ENCODE results near the gene C1QA.

C1QA gene

GRCh38 chr1:22641247-22641646 lies 4.8 kb downstream of the C1QA start:
- Histone ChIP-seq H3K9me3 (ENCODE audit: control insufficient read depth, insufficient read depth, low read depth, low read length) (no peaks in the 10 kb centered on the region), H3K4me3 (ENCODE audit: low read depth, low read length) (no peak overlapping the region), H3K27me3 (ENCODE audit: control insufficient read depth, insufficient read depth, low read length) (peaks cover 9% of the 10 kb centered on the region; the same call in 1 of the 2 replicates), H3K9ac (ENCODE audit: low read length) (no peak overlapping the region), H3K36me3 (ENCODE audit: control insufficient read depth, insufficient read depth, low read length) (no peaks in the 10 kb centered on the region), H3K4me1 (ENCODE audit: control insufficient read depth, insufficient read depth, low read length) (peaks cover 9% of the 10 kb centered on the region), H3K27ac (ENCODE audit: low read depth, low read length) (no peak overlapping the region)

- no peaks in the 10 kb centered on the region for H3K9me3 ChIP-seq (ENCODE audit: control insufficient read depth, insufficient read depth, low read depth, low read length)
- peaks cover 9% of the 10 kb centered on the region; the same call in 1 of the 2 replicates for H3K27me3 ChIP-seq (ENCODE audit: control insufficient read depth, insufficient read depth, low read length)
- no peak overlapping the region for H3K4me3 ChIP-seq (ENCODE audit: low read depth, low read length)
- no peak overlapping the region for H3K27ac ChIP-seq (ENCODE audit: low read depth, low read length)
- no peaks in the 10 kb centered on the region for H3K36me3 ChIP-seq (ENCODE audit: control insufficient read depth, insufficient read depth, low read length)
- peaks cover 9% of the 10 kb centered on the region for H3K4me1 ChIP-seq (ENCODE audit: control insufficient read depth, insufficient read depth, low read length)
- no peak overlapping the region for H3K9ac ChIP-seq (ENCODE audit: low read length)
Observed at GRCh38 chr1:22641906-22642636, 5.6 kb downstream of the C1QA start.

DNA sequence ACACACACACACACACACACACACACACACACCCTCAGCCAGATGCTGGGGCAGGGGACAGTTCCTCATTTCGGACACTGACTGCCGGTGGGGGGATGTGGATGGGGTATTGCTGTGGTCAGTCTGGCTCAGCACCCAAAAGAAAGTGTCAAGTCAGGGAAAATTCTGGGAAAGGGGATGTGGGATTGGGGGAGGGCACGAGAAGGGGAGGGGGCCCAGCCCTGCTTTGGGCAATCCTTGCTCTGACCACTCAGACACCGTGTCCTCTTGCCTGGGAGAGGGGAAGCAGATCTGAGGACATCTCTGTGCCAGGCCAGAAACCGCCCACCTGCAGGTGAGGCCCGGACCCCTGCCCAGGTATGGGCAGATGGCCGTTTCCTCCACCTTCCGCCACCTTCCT lies 7.0 kb downstream of the C1QA start, which contains the start of gene C1QC:
TSS of gene C1QC (plus strand) at position 253 of the 400 bp plus-strand sequence. CDS start 391 bp downstream, outside the sequence.
- peaks cover 9% of the 10 kb centered on the region; the same call in 1 of the 2 replicates for H3K27me3 ChIP-seq (ENCODE audit: control insufficient read depth, insufficient read depth, low read length)
- H3K4me1 ChIP-seq (ENCODE audit: control insufficient read depth, insufficient read depth, low read length) = peaks cover 9% of the 10 kb centered on the region
- no peaks in the 10 kb centered on the region for H3K36me3 ChIP-seq (ENCODE audit: control insufficient read depth, insufficient read depth, low read length)
- no peaks in the 10 kb centered on the region for H3K9me3 ChIP-seq (ENCODE audit: control insufficient read depth, insufficient read depth, low read depth, low read length)
- H3K27ac ChIP-seq (ENCODE audit: low read depth, low read length) = no peak within 1 kb of the TSS
- H3K9ac ChIP-seq (ENCODE audit: low read length) = peak within 1 kb of the TSS; percentile 6
- no peak within 1 kb of the TSS for H3K4me3 ChIP-seq (ENCODE audit: low read depth, low read length)

- H3K27ac ChIP-seq (ENCODE audit: low read depth, low read length) = no peak overlapping the region
- no peak overlapping the region for H3K4me3 ChIP-seq (ENCODE audit: low read depth, low read length)
- H3K9ac ChIP-seq (ENCODE audit: low read length) = peak overlapping the region; percentile 6
- no peaks in the 10 kb centered on the region for H3K36me3 ChIP-seq (ENCODE audit: control insufficient read depth, insufficient read depth, low read length)
- peaks cover 9% of the 10 kb centered on the region for H3K4me1 ChIP-seq (ENCODE audit: control insufficient read depth, insufficient read depth, low read length)
- H3K9me3 ChIP-seq (ENCODE audit: control insufficient read depth, insufficient read depth, low read depth, low read length) = no peaks in the 10 kb centered on the region
- peaks cover 9% of the 10 kb centered on the region; the same call in 1 of the 2 replicates for H3K27me3 ChIP-seq (ENCODE audit: control insufficient read depth, insufficient read depth, low read length)
Observed at GRCh38 chr1:22643928-22644327, 7.5 kb downstream of the C1QA start.

- no peak overlapping the region for H3K9ac ChIP-seq (ENCODE audit: low read length)
- no peaks in the 10 kb centered on the region for H3K9me3 ChIP-seq (ENCODE audit: control insufficient read depth, insufficient read depth, low read depth, low read length)
- no peak overlapping the region for H3K27ac ChIP-seq (ENCODE audit: low read depth, low read length)
- H3K4me1 ChIP-seq (ENCODE audit: control insufficient read depth, insufficient read depth, low read length) = 0 out of 2 replicates have a peak, but pooled peaks cover 3% of the 10 kb centered on the region
- no peaks in the 10 kb centered on the region for H3K36me3 ChIP-seq (ENCODE audit: control insufficient read depth, insufficient read depth, low read length)
- no peak overlapping the region for H3K4me3 ChIP-seq (ENCODE audit: low read depth, low read length)
- H3K27me3 ChIP-seq (ENCODE audit: control insufficient read depth, insufficient read depth, low read length) = peaks cover 9% of the 10 kb centered on the region; the same call in 1 of the 2 replicates
Observed at GRCh38 chr1:22645931-22646330, 9.5 kb downstream of the C1QA start.

- no peak overlapping the region for H3K4me3 ChIP-seq (ENCODE audit: low read depth, low read length)
- H3K27ac ChIP-seq (ENCODE audit: low read depth, low read length) = no peak overlapping the region
- 0 out of 2 replicates have a peak, but pooled peaks cover 3% of the 10 kb centered on the region for H3K4me1 ChIP-seq (ENCODE audit: control insufficient read depth, insufficient read depth, low read length)
- no peaks in the 10 kb centered on the region for H3K9me3 ChIP-seq (ENCODE audit: control insufficient read depth, insufficient read depth, low read depth, low read length)
- peaks cover 6% of the 10 kb centered on the region; the same call in 1 of the 2 replicates for H3K27me3 ChIP-seq (ENCODE audit: control insufficient read depth, insufficient read depth, low read length)
- no peaks in the 10 kb centered on the region for H3K36me3 ChIP-seq (ENCODE audit: control insufficient read depth, insufficient read depth, low read length)
- no peak overlapping the region for H3K9ac ChIP-seq (ENCODE audit: low read length)
Observed at GRCh38 chr1:22646384-22646783, 10.0 kb downstream of the C1QA start.

GRCh38 chr1:22650089-22650693 lies 13.8 kb downstream of the C1QA start:
- Histone ChIP-seq H3K4me3 (ENCODE audit: low read depth, low read length) (no peak overlapping the region), H3K4me1 (ENCODE audit: control insufficient read depth, insufficient read depth, low read length) (no peaks in the 10 kb centered on the region), H3K27me3 (ENCODE audit: control insufficient read depth, insufficient read depth, low read length) (peaks cover 3% of the 10 kb centered on the region; the same call in 1 of the 2 replicates), H3K27ac (ENCODE audit: low read depth, low read length) (no peak overlapping the region), H3K36me3 (ENCODE audit: control insufficient read depth, insufficient read depth, low read length) (no peaks in the 10 kb centered on the region), H3K9ac (ENCODE audit: low read length) (no peak overlapping the region), H3K9me3 (ENCODE audit: control insufficient read depth, insufficient read depth, low read depth, low read length) (no peaks in the 10 kb centered on the region)

DNA sequence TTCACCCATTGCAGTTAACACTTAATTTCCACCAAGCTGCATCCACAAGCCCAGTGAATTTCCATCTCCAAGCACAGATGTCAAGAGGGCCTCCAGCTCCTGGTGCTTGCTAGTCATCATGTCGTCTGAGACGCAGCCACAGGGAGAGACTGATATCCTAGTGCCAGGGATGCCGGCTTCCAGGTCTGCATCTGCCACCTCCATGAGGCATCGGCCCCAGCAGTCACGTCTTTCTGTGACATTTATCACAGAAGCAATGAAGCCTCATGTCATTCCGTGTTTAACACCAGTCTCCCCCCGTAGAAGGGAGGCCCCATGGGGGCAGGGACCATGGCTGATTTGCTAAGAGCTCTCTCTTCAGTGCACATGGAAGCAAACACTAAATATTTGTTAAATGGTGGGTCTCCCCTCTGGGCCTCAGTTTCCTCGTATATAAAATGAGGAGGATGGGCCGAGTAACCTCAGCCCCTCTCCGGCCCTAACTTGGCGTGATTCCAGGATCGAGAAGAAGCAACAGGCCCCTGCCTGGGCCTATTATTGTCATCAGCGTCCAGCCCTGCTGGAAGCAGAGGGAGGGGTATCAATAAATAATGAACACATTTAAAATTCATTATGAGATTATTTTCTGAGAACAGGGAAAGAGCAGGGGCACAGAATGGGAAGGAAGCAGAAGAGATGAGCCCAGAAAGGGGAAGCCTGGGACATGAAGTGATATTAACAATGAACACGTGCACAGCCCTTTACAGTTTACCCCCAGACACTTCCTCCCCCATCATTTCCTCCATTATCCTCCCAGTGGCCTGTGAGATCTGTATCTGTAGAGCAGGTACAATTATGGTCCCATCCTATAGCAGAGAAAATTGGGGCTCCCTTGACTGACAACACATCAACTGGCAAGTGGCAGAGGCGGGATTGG lies 15.8 kb downstream of the C1QA start:
- H3K9ac ChIP-seq (ENCODE audit: low read length) = no peak overlapping the region

GRCh38 chr1:22652881-22653316 lies 16.5 kb downstream of the C1QA start, which contains the start of gene C1QB:
Gene C1QB (plus strand): TSS chr1:22653236. CDS start chr1:22659463, 6,227 bp downstream.
- Histone ChIP-seq H3K36me3 (ENCODE audit: control insufficient read depth, insufficient read depth, low read length) (no peaks in the 10 kb centered on the region), H3K27ac (ENCODE audit: low read depth, low read length) (no peak within 1 kb of the TSS), H3K9me3 (ENCODE audit: control insufficient read depth, insufficient read depth, low read depth, low read length) (no peaks in the 10 kb centered on the region), H3K9ac (ENCODE audit: low read length) (no peak within 1 kb of the TSS), H3K27me3 (ENCODE audit: control insufficient read depth, insufficient read depth, low read length) (peaks cover 5% of the 10 kb centered on the region; the same call in 1 of the 2 replicates), H3K4me1 (ENCODE audit: control insufficient read depth, insufficient read depth, low read length) (no peaks in the 10 kb centered on the region), H3K4me3 (ENCODE audit: low read depth, low read length) (no peak within 1 kb of the TSS)

More for the DNA sequence above, 15.8 kb downstream of the C1QA start:
- H3K9me3 ChIP-seq (ENCODE audit: control insufficient read depth, insufficient read depth, low read depth, low read length) = no peaks in the 10 kb centered on the region
- H3K4me3 ChIP-seq (ENCODE audit: low read depth, low read length) = no peak overlapping the region
- H3K27me3 ChIP-seq (ENCODE audit: control insufficient read depth, insufficient read depth, low read length) = peaks cover 5% of the 10 kb centered on the region; the same call in 1 of the 2 replicates
- H3K36me3 ChIP-seq (ENCODE audit: control insufficient read depth, insufficient read depth, low read length) = no peaks in the 10 kb centered on the region
- no peak overlapping the region for H3K27ac ChIP-seq (ENCODE audit: low read depth, low read length)
- H3K4me1 ChIP-seq (ENCODE audit: control insufficient read depth, insufficient read depth, low read length) = no peaks in the 10 kb centered on the region

- no peak overlapping the region for H3K9ac ChIP-seq (ENCODE audit: low read length)
- peaks cover 5% of the 10 kb centered on the region; the same call in 1 of the 2 replicates for H3K27me3 ChIP-seq (ENCODE audit: control insufficient read depth, insufficient read depth, low read length)
- no peak overlapping the region for H3K4me3 ChIP-seq (ENCODE audit: low read depth, low read length)
- H3K36me3 ChIP-seq (ENCODE audit: control insufficient read depth, insufficient read depth, low read length) = no peaks in the 10 kb centered on the region
- H3K4me1 ChIP-seq (ENCODE audit: control insufficient read depth, insufficient read depth, low read length) = no peaks in the 10 kb centered on the region
- H3K9me3 ChIP-seq (ENCODE audit: control insufficient read depth, insufficient read depth, low read depth, low read length) = no peaks in the 10 kb centered on the region
- no peak overlapping the region for H3K27ac ChIP-seq (ENCODE audit: low read depth, low read length)
Observed at GRCh38 chr1:22654692-22655091, 18.3 kb downstream of the C1QA start.
